ENCODE data around the gene FBXO3.
"Not testable (repeated sequence)": the region's sequence is repeated elsewhere in the genome, so short reads cannot be mapped to it uniquely, and the experiment has no call there.

The FBXO3 gene

DNA sequence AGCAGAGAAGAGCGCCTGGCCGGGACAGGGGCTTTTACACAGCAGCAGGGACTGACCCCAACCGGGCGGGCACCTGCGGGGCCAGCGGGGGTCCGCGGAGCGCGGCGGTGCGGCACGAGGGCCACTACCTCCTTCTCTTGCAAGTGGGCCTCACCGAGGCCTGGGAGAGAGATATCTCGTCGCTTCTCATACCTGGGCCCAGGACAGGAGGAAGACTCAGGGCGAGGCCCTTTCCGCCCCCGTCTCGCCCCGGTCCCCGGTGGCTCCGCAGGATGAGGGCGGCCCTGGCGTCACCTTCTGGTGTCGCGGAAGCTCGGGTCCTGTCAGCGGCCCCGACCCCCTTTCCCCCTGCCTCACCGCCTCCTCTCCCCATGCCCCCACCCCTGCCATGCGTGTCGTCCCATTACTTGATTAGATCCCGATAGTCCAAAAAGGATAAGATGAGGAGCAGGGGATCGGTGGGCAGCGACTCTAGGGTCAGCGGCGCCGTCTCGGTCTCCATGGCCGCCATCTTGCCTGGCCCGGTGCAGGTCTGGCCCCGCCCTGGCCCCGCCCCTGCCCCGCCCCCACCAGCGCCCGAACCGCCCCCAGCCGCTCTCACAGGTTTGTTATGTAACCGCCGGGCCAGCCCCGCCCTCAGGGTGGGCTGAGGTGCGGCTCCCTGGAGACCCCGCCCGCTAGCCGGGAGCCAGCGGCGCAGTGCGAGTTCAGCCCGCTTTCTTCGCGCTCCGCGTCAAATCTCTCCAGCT lies at the start of gene FBXO3:
TSS of gene FBXO3 (minus strand) at position 534 of the 749 bp plus-strand sequence. CDS start at position 511, 23 bp downstream.
- DNase-seq = peak; percentile 82

- DNase-seq = not testable (repeated sequence)
Observed at GRCh38 chr11:33822981-33823380, 48.7 kb upstream of the FBXO3 start.

GRCh38 chr11:33819278-33820035 lies 45.1 kb upstream of the FBXO3 start:
- no peak for DNase-seq

DNA sequence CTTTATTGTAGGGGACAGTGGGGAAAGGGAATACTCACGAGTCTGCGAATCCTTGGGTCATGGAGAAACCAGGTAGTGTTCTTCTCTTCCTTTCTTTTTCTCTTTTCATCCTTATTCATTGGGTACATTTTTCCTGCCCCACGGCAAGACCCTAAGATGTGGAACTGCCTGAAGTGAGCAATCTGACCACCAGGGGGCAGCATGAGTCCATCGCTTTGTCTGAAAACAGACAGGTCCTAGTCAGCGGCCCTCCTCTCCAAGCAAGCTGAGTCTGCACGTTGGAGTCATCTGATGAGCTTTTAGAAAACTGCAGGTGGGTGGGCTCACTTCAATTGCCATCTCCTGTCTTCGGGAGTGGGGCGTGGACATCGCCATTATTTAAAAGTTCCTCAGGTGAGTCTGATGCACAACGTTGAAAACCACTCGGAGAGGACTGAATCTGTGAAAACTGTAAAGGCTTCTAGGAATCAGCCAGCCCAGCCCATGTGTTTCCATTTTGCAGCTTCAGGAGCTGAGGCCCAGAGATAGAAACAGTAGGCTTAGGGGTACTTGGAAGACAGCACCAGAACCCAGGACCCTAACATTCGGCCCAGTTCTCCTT lies 34.0 kb upstream of the FBXO3 start:
- peak; percentile 78 for DNase-seq

DNA sequence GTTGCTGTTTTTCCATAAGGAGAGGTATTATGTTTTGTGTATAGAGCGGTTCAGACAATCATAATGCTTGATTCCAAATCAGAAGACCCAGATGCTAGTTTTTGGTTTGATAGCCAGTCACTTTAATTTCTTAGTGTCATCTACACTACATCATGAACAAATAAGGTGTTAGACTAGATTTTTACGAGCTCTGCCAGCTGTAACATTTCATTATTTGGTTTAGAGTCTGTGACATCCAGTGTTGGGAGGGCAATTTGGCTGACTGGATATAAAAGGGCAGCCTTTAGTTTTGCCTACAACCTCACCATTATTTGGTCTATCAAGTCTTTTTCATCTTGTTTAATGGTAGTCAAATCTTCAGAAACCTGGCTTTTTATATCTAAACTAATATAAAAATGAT lies 30.2 kb upstream of the FBXO3 start:
- no peak for DNase-seq

GRCh38 chr11:33802194-33802950 lies 28.1 kb upstream of the FBXO3 start:
- peak; percentile 8 for DNase-seq

DNA sequence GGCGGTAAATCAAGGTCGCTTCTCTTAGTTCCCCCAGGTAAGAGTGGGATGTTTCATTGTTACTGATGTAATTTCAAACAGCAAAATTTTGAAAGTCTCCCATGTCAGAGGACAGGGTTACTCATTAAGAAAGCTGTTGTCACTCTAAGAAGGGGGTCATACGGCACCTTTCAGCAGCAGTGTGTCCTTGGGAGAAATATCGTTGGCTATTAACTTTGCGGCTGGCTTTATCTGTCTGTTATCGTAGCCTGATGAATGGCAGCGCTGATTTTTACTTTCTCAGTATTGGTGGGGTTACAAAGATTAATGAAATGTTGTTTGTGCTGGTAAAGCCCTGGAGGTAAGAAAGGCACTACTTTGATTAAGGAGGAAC lies 27.5 kb upstream of the FBXO3 start:
- no peak for DNase-seq

DNA sequence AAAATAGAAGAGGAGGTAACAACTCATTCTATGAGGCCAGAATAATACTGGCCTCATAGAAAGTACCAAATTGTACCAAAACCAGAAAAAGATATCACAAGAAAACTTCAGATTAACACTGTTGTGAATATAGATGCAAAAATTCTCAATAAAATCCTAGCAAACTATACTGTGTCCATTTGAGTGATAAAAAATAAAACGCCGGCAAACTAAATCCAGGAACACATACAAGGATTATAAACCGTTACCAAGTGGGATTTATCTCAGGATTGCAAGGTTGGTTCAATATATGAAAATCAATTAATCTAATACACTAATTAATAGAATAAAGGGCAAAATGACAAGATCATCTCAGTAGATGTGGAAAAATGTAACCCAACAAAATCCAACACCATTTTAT lies 23.6 kb upstream of the FBXO3 start:
- DNase-seq = no peak

DNA sequence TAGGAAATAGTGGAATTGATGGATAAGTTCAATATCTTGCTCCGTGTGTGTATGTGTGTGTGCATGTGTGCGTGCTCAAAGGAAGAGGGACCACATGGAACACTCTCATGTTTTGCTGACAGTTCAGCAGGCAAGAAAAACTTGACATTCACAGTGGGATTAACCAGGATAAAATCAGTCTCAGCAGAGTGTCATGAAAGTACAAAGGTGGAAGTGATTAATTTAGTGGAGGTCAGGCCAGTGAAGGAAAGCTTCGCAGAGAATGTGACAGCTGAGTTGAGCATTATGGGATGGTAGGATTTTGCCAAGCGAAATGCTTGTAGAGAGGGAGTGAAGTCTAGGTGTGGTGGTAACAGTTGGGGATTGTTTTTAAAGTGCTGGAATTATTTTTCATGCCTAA lies 15.7 kb upstream of the FBXO3 start:
- DNase-seq = no peak

DNA sequence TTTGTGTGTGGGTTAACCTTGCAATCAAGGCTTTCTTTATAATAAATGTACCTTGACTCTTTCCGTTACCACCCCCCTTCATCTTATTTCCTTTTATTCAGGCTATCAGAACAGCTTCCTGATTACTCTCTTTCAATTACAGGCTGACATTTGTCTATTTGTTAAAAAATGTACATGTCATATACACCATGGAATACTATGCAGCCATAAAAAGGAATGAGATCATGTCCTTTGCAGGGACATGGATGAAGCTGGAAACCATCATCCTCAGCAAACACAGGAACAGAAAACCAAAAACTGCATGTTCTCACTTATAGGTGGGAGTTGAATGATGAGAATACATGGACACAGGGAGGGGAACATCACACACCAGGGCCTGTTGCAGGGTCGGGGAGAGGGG lies 13.8 kb upstream of the FBXO3 start:
- not testable (repeated sequence) for DNase-seq

GRCh38 chr11:33787076-33787475 lies 12.8 kb upstream of the FBXO3 start:
- DNase-seq = no peak

DNA sequence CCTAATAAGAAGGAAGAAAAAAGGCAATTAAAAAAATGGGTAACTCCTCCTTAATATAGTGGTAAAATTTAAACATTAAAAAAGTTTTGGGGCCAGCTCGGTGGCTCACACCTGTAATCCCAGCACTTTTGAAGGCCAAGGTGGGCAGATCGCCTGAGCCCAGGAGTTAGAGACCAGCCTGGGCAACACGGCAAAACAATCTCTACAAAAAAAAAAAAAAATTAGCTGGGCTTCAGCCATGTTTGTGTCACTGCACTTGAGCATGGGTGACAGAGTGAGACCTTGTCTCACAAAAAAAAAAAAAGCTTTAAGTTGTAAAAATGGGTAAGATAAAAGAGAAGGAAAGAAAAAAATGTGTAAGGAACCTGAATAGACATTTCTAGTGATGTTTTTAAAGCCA lies 11.3 kb upstream of the FBXO3 start:
- no peak for DNase-seq

DNA sequence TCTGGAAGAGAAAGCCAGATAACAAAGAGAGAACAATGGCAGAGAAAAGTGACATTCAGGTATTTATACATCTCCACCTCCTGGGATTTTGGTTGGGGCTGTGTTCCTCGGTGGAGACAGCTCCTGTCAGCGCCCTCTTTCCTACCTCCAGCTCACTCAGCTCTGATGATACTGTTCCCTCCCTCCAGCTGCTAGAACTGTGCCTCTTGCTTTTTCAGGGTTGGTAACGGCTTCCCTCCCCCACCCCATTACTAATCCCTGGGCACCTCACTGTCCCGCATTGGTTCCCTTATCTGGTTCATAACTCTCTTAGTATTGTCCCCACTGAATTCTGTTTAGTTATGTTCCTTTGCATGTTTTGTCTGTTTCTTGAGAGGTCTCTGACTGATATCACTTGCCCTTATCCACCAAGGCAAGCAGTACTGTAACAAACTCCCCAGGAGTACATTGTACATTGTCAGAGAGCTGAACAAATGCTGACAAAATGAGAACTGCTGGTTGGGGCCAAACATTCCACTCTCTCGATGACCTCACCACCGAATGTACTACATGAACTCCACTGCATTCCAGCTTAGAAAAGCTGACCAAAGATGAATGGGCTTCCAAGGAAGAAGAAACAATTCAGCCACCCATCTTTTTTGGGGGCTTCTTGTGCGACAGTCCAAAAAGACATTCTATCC lies 5.7 kb upstream of the FBXO3 start:
- DNase-seq = no peak

GRCh38 chr11:33778675-33779074 lies 4.4 kb upstream of the FBXO3 start:
- no peak for DNase-seq

GRCh38 chr11:33777906-33778305 lies 3.6 kb upstream of the FBXO3 start:
- no peak for DNase-seq

GRCh38 chr11:33775832-33776470 lies 1.6 kb upstream of the FBXO3 start:
- peak; percentile 19 for DNase-seq

GRCh38 chr11:33775467-33775807 lies 1.1 kb upstream of the FBXO3 start:
- no peak for DNase-seq

GRCh38 chr11:33774736-33775466 lies 581 bp upstream of the FBXO3 start:
- DNase-seq = no peak

DNA sequence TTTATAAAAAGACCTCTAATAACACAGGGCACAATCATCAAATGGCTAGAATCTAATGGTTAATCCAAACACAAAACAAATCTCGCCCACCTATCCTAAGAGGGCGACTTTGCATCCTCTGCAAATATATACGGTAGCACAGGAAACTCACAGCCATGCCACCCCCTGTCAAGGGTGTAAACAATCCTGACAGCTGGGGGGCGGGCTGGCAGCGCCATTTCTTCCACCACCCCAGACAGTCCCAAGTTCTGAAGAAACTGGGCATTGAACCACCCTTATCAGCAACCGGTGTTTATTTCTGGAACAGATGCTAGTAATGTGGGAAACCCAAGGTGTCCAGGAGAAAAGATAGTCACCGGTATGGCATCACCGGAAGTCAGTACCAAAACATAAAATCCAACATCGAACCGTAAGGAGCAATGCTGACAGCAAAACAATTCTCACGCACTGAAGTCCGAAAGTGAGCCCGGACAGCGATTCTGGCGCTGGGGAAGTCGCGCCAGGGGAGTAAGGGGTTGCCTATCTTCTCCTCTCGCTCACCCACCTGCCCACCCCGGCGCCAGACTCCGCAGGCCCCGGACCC lies 825 bp downstream of the FBXO3 start:
- DNase-seq = peak; percentile 12

DNA sequence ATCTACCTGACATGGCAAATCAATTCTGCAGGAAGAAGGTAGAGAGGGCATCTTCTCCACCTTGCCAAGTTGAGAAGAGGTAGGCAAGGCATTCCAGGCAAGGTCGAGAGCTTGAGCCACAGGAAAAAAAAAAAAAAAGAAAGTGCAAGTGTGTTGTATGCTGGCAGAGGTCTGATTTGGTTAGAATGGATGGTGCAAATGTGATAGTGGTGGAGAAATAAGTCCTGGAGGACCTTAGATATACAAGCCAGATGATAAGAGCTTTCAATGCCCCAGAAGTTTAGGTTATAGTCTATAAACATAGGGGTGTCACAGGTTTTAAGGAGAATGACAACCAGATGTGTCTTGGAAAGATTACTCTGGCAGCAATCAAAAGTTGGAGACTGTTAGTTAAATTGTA lies 1.4 kb downstream of the FBXO3 start:
- no peak for DNase-seq

DNA sequence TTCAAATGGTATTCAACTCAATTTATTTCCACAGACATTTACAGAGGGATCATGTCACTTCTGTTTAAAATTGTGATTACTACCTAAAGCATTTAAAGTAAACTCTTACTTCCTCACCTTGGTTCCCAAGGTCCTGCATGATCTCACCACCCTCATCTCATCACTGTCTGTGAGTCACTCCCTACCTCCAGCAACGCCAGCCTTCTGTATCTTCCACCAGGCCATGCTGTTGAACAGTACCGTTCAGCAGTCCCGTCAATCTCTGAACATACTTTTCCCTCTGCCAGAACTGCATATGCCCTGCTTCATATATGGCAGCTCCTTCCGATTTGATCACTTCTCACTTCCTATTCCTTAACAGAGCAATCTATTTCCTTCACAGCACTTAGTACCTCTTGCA lies 2.0 kb downstream of the FBXO3 start:
- no peak for DNase-seq
